AG09319 (cell line): ENCODE measurements around the gene ARHGAP22.

Source experiments
- DNase-seq: peaks from one replicate; pipeline ENCODE4 v3.0.0-alpha.2; 2010; ENCODE audit warnings: low read depth; ENCODE audit errors: extremely low read depth
- TF ChIP-seq, protein P1 (sequence below): IDR thresholded peaks from 2 replicates; pipeline ENCODE4 v1.5.1; 2011; ENCODE audit warnings: low read depth, mild to moderate bottlenecking, inconsistent platforms, low read length, moderate library complexity

Gene ARHGAP22

DNA sequence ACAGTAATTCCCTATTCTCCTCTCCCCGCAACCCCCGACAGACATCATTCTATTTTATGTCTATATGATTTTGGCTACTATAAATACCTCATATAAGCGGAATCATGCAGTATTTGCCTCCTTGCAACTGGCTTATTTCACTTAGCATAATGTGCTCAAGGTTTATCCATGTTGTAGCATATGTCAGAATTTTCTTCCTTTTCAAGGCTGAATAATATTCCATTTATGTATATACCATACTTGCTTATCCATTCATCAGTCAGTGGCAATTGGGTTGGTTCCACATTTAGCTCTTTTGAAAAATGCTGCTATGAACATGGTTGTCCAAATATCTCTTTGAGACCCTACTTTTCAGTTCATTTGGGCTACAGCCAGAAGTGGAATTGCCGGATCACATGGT lies 191.9 kb downstream of the ARHGAP22 start:
- no peak for DNase-seq
- TF ChIP-seq, protein P1, sequence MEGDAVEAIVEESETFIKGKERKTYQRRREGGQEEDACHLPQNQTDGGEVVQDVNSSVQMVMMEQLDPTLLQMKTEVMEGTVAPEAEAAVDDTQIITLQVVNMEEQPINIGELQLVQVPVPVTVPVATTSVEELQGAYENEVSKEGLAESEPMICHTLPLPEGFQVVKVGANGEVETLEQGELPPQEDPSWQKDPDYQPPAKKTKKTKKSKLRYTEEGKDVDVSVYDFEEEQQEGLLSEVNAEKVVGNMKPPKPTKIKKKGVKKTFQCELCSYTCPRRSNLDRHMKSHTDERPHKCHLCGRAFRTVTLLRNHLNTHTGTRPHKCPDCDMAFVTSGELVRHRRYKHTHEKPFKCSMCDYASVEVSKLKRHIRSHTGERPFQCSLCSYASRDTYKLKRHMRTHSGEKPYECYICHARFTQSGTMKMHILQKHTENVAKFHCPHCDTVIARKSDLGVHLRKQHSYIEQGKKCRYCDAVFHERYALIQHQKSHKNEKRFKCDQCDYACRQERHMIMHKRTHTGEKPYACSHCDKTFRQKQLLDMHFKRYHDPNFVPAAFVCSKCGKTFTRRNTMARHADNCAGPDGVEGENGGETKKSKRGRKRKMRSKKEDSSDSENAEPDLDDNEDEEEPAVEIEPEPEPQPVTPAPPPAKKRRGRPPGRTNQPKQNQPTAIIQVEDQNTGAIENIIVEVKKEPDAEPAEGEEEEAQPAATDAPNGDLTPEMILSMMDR = no peak

DNA sequence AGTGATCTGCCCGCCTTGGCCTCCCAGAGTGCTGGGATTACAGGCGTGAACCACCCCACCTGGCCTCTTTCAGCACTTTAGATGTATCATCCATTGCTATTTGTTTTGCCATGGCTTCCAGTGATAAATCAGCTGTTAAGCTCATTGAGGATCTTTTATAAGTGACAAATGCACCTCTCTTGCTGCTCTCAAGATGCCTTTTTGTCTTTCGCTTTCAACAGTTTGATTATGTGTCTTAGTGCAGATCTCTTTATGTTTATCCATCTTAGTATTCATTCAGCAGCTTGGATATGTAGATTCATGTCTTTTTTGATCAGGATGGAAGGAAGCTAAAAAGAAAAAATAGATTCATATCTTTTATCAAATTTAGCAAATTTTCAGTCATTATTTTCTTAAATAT lies 192.8 kb downstream of the ARHGAP22 start:
- TF ChIP-seq, protein P1 = no peak
- no peak for DNase-seq

DNA sequence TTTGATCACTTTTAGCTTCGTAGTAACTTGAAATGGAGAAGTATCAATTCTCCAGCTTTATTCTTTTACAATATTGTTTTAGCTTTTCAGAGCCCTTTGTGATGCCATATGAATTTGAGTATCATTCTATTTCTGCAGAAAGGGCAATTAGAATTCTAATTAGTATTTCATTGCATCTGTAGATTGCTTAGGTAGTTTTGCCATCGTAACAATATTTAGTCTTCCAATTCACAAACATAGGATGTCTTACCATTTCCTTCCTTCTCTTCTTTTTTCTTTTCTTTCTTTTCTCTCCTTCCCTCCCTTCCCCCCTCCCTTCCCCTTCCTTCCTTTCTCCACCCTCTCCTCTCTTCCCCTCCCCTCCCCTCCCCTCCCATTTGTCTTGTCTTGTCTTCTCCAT lies 193.4 kb downstream of the ARHGAP22 start:
- DNase-seq = no peak
- TF ChIP-seq, protein P1 = no peak

DNA sequence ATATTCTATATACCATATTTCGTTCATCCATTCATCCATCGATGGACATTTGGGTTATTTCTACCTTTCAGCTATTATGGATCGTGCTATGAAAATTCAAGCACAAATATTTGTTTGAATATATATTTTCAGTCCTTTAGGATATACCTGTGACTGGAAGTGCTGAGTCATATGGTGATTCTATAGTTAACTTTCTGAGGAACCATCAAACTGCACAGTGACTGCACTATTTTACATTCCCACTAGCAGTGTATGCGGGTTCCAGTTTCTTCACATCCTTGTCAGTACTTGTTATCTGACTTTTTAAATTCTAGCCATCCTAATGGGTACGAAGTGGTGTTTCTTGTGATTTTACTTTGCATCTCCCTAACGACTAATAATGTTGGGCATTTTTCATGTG lies 194.4 kb downstream of the ARHGAP22 start:
- DNase-seq = no peak
- TF ChIP-seq, protein P1 = no peak

DNA sequence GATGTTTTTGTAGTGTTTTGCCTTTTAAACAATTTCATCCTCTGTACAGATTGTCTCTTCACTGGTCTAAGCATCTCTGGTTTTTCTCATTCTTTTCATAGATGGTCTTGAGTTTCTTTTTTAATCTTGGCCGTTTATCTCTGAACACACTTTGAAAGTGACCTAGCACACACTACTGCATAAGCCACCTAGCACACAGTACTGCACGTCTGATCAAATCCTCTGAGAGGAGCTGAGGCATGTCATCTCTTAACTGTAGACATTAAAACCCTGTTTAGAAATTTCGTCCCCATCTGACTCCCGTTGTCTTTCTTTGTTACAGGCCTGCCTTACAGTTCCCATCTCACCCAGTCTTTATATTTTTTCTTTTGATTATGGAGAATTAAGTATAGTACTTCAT lies 198.2 kb downstream of the ARHGAP22 start:
- no peak for DNase-seq
- TF ChIP-seq, protein P1 = no peak

DNA sequence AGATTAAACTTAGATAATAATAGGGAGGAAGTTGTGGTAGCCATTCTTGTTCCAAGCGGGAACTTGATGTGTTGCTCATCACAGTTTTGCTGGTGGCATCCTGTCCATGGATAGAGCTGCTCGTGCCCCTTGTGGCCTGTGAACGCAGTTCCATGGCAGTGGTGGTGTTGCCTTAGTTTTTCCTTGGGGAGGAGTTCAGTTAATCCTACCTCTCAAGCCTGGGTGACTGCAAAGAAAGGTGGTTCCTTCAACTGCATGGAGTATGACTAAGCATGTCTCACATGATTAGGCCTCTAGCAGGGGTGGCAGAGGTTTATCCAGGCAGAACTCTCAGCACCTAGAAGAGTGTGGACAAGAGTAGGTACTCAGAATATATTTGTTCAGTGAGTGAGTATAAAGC lies 198.7 kb downstream of the ARHGAP22 start:
- DNase-seq = no peak
- TF ChIP-seq, protein P1 = no peak

DNA sequence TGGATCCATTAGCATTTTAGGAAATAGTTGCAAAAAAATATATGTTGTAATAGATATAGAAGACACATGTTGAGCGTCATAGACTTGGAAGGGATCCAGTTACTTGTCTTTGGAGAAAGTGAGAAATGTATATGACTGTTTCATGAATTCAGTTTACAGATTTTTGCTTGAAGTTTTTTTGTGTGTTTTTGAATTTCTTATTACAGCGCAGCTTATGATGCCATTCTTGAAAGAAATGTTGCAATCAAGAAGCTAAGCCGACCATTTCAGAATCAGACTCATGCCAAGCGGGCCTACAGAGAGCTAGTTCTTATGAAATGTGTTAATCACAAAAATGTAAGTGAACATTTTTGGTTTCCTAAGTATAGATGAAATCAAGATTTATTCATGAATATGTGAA lies 200.2 kb downstream of the ARHGAP22 start:
- TF ChIP-seq, protein P1 = no peak
- DNase-seq = peak; percentile 52
